Putamen (tissue), 1 donor: ENCODE results near the gene MYLK3.
A peak's percentile ranks its signal among the peaks of the same experiment; 100 is the strongest.
"Not testable (repeated sequence)": the region's sequence is repeated elsewhere in the genome, so short reads cannot be mapped to it uniquely, and the experiment has no call there.

Experiments
- DNase-seq: peaks from one replicate; pipeline ENCODE4 v3.0.0-alpha.2; 2016; ENCODE audit warnings: low spot score

MYLK3 gene

GRCh38 chr16:46689365-46690280, 58.5 kb downstream of the MYLK3 start, which contains the start of gene ORC6:
Gene ORC6 (plus strand): TSS chr16:46689659. CDS start chr16:46689706, 47 bp downstream.
- peak; percentile 96 for DNase-seq

DNA sequence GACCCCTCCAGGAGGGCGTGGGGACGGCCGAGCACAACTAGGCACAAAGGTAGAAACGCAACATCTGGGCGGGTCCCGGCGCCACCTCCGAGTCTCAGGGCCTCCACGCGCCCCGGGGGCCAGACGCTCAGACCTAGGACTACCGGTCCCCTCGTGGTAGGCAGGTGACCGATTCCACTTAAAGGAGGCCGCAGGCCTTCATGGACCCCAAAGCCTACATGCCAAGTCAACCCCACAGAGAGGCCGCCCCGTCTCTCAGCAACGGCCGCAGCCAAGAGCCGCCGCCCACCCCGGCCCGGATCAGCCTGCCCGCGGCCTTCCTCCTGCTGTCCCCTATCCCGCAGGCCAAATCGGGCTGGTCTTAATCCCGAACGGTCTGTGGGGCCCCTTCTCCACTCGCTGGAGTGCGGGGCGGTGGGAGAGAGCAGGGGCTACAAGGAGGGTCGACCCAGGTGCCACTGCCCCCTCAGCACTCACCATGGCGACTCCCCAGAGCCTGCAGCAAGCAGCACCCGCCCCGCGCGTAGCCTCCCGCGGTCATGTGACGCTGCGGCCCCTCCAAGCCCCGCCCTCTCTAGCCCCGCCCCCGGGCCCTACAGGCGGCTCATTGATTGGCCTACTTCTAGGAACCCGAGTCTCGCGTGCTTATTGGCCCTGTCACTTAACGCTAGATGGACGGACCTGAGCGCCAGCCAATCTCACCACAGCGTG, 59.3 kb downstream of the MYLK3 start, which contains the start of gene VPS35:
Gene VPS35 (minus strand): TSS at position 525 of the 711 bp plus-strand sequence. CDS start 45 bp downstream, at position 480.
- peak; percentile 99 for DNase-seq

- peak; percentile 34 for DNase-seq
Observed at GRCh38 chr16:46688101-46688653, 60.0 kb downstream of the MYLK3 start.

GRCh38 chr16:46687486-46687885, 60.7 kb downstream of the MYLK3 start:
- DNase-seq: no peak

DNA sequence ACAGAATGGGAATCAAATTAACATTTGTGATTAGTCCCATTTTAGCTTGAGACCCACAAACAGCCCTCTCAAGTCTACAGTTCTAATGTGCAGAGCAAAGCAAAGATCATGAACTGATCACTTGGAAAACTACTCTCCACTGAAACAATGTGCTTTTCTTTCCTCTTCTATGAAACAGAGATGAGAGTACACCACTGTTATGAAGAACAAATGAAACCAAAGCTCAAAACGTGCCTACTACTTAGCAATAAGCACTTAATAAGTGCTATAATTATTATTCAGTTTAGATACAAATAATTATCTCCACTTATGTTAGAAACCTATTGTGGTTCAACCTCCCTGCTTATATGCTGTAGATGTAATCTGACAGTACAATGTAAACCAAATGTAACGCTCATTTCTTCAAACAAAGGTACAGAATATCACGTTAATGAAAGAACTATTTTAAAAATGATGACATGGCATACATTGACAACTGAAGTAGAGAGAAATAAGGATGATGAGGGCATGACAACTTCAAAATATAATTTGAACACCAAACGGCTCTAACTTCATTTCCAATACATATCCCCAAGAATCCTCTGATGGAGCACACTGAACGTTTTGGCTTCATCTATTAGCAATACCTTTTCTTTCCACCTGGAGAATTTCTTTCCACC, 61.2 kb downstream of the MYLK3 start:
- DNase-seq: no peak

GRCh38 chr16:46681867-46682266, 66.3 kb downstream of the MYLK3 start:
- not testable (repeated sequence) for DNase-seq

- DNase-seq: not testable (repeated sequence)
Observed at GRCh38 chr16:46677943-46678342, 70.2 kb downstream of the MYLK3 start.

DNA sequence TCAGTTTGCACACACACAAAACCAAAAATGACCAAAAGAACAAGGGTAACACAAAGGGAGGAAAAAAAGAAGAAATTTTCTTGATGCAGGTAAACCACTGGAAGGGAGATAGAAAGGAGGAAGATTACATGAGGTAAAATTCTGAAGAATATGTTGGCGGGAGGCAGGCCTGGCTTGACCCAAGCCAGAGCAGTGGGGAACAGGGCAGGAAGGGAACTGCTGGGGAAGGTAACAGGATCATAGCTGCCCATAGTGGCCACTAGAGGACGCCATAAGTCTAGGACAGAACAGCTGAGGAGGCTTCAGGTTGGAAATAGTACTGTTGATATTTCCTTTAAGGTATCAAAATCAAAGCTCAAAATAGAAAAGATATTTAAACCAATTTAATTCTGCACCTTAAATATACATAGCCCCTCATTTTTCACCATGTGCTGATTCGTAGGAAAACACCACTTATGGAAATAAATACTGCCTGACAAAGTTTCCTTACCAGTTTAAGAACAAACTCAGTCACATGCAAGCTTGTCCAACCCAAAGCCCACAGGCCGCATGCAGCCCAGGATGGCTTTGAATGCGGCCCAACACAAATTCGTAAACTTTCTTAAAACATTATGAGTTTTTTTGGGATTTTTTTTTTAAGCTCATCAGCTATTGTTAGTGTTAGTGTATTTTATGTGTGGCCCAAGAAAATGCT, 74.7 kb downstream of the MYLK3 start:
- DNase-seq: peak; percentile 31

- DNase-seq: no peak
Observed at GRCh38 chr16:46662123-46662522, 86.0 kb downstream of the MYLK3 start.

DNA sequence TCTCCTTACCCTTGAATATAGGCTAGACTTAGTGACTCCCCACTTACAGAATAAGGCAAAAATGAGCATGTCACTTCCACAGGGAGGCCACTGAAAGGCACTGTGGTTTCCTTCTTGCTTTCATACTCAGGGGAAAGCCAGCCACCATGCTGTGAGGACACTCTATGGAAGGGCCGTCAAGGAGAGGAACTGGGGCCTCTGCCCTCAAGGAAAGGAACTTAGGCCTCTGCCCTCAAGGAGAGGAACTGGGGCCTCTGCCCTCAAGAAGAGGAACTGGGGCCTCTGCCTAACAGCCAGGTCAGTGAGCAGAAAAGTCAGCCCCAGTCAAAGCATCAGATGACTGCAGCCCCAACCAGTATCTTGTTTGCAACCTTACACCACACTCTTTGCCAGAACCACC, 89.2 kb downstream of the MYLK3 start:
- peak; percentile 22 for DNase-seq
